C4-2B (cell line): ENCODE measurements around the gene CARD10.

Experiments
- ZFX ChIP-seq: fragments of 450-650 bp; IDR thresholded peaks from 2 replicates; pipeline ENCODE4 v1.6.1; 2017
- TF ChIP-seq, protein P1 (sequence below): fragments of 450-650 bp; conservative IDR thresholded peaks from 2 replicates; pipeline ENCODE4 v1.5.1; 2017; ENCODE audit warnings: mild to moderate bottlenecking

DNA sequence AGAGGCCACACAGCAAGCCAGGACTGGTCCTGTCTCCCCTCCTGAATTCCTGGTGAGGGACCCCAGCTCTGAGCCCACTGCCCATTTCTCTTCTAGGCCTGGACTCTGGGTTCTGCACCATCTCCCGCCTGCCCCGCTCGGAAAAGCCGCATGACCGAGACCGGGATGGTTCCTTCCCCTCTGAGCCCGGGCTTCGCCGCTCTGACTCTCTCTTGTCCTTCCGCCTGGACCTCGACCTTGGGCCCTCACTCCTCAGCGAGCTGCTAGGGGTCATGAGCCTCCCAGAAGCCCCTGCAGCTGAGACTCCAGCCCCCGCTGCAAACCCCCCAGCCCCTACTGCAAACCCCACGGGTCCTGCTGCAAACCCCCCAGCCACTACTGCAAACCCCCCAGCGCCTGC, 48.8 kb upstream of the CARD10 start:
- TF ChIP-seq, protein P1, sequence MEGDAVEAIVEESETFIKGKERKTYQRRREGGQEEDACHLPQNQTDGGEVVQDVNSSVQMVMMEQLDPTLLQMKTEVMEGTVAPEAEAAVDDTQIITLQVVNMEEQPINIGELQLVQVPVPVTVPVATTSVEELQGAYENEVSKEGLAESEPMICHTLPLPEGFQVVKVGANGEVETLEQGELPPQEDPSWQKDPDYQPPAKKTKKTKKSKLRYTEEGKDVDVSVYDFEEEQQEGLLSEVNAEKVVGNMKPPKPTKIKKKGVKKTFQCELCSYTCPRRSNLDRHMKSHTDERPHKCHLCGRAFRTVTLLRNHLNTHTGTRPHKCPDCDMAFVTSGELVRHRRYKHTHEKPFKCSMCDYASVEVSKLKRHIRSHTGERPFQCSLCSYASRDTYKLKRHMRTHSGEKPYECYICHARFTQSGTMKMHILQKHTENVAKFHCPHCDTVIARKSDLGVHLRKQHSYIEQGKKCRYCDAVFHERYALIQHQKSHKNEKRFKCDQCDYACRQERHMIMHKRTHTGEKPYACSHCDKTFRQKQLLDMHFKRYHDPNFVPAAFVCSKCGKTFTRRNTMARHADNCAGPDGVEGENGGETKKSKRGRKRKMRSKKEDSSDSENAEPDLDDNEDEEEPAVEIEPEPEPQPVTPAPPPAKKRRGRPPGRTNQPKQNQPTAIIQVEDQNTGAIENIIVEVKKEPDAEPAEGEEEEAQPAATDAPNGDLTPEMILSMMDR: no peak
- no peak for TF ChIP-seq ZFX
